HEK293 (cell line): ENCODE results near the gene ALG5.

Source experiments
- CTCF ChIA-PET: fragments of 350-600 bp; formaldehyde crosslinking; extraction: SDS; loops from one replicate; lab custom pipeline; 2021; ENCODE audit warnings: antibody characterized with exemption; lab: Yijun Ruan, JAX
- POLR2A ChIA-PET: fragments of 300-600 bp; formaldehyde crosslinking; extraction: SDS; loops from one replicate; lab custom pipeline; 2020; ENCODE audit warnings: antibody characterized with exemption, inconsistent platforms; lab: Yijun Ruan, JAX
- H3K27ac ChIP-seq: fragments of 200-500 bp; sonication (Bioruptor generic); 2 replicates; pipeline ENCODE4 v1.5.1; 2014; ENCODE audit warnings: low read depth, low read length, control low read depth, inconsistent platforms; ENCODE audit errors: extremely low read depth
- H3K36me3 ChIP-seq, 2 experiments: fragments of 200-500 bp in 1 of 2; sonication (Bioruptor generic) in 1 of 2; 1 replicate in 1 of 2; 2 replicates in 1 of 2; pipeline ENCODE4 v1.5.1; 2014 to 2017; ENCODE audit warnings: inconsistent platforms in 2 of 2, low read length in 2 of 2; ENCODE audit not compliant: control insufficient read depth in 2 of 2, insufficient read depth in 1 of 2
- H3K4me1 ChIP-seq: fragments of 200-500 bp; sonication (Bioruptor generic); 2 replicates; pipeline ENCODE4 v1.5.1; 2014; ENCODE audit warnings: mild to moderate bottlenecking, low read length, inconsistent platforms; ENCODE audit not compliant: control insufficient read depth, insufficient read depth
- H3K4me3 ChIP-seq: 2 replicates; pipeline ENCODE4 v1.5.1; 2011; ENCODE audit warnings: low read depth, mild to moderate bottlenecking, control low read depth, low read length, moderate library complexity
- H3K9me3 ChIP-seq: fragments of 200-500 bp; sonication (Bioruptor generic); 2 replicates; pipeline ENCODE4 v1.5.1; 2014; ENCODE audit warnings: low read depth, low read length, inconsistent platforms; ENCODE audit not compliant: control insufficient read depth, insufficient read depth
- BCL11A ChIP-seq: fragments of 450-650 bp; formaldehyde crosslinking; IDR thresholded peaks from 2 replicates; pipeline ENCODE4 v1.5.1; 2016; ENCODE audit warnings: low read depth, missing biosample characterization, missing genetic modification characterization
- FEZF1 ChIP-seq: fragments of 450-650 bp; formaldehyde crosslinking; IDR thresholded peaks from 2 replicates; pipeline ENCODE4 v1.5.1; 2016; ENCODE audit warnings: missing biosample characterization, missing genetic modification characterization
- ZBTB21 ChIP-seq: fragments of 450-650 bp; formaldehyde crosslinking; IDR thresholded peaks from 2 replicates; pipeline ENCODE4 v1.5.1; 2017; ENCODE audit warnings: missing biosample characterization, missing genetic modification characterization
- ZEB2 ChIP-seq: fragments of 450-650 bp; formaldehyde crosslinking; IDR thresholded peaks from 2 replicates; pipeline ENCODE4 v1.5.1; 2016; ENCODE audit warnings: missing biosample characterization, missing genetic modification characterization
- ZFP69B ChIP-seq: fragments of 450-650 bp; formaldehyde crosslinking; IDR thresholded peaks from 2 replicates; pipeline ENCODE4 v1.5.1; 2016; ENCODE audit warnings: missing biosample characterization, missing genetic modification characterization
- ZNF112 ChIP-seq: fragments of 450-650 bp; formaldehyde crosslinking; IDR thresholded peaks from 2 replicates; pipeline ENCODE4 v1.5.0; 2017; ENCODE audit warnings: missing biosample characterization, missing genetic modification characterization
- ZNF184 ChIP-seq: fragments of 450-650 bp; IDR thresholded peaks from 2 replicates; pipeline ENCODE4 v1.5.1; 2018; ENCODE audit warnings: missing biosample characterization, mild to moderate bottlenecking, missing genetic modification characterization
- ZNF248 ChIP-seq: fragments of 450-650 bp; formaldehyde crosslinking; IDR thresholded peaks from 2 replicates; pipeline ENCODE4 v1.5.1; 2017; ENCODE audit warnings: missing biosample characterization, missing genetic modification characterization
- ZNF366 ChIP-seq: fragments of 450-650 bp; formaldehyde crosslinking; conservative IDR thresholded peaks from 2 replicates; pipeline ENCODE4 v1.5.1; 2016; ENCODE audit warnings: missing biosample characterization, missing genetic modification characterization
- ZNF473 ChIP-seq: fragments of 450-650 bp; formaldehyde crosslinking; IDR thresholded peaks from 2 replicates; pipeline ENCODE4 v1.5.1; 2017; ENCODE audit warnings: missing biosample characterization, missing genetic modification characterization
- ZNF785 ChIP-seq: fragments of 450-650 bp; formaldehyde crosslinking; IDR thresholded peaks from 2 replicates; pipeline ENCODE4 v1.5.1; 2016; ENCODE audit warnings: missing biosample characterization, missing genetic modification characterization
- ZNF791 ChIP-seq: fragments of 450-650 bp; formaldehyde crosslinking; IDR thresholded peaks from 2 replicates; pipeline ENCODE4 v1.5.1; 2016; ENCODE audit warnings: missing biosample characterization, missing genetic modification characterization
- ZXDB ChIP-seq: fragments of 450-650 bp; formaldehyde crosslinking; IDR thresholded peaks from 2 replicates; pipeline ENCODE4 v1.5.1; 2016; ENCODE audit warnings: missing biosample characterization, missing genetic modification characterization
- TF ChIP-seq, protein P1 (sequence below): fragments of 450-650 bp; formaldehyde crosslinking; IDR thresholded peaks from 2 replicates; pipeline ENCODE4 v1.5.1; 2016; ENCODE audit warnings: missing biosample characterization, missing genetic modification characterization
- TF ChIP-seq, protein P2 (sequence below): fragments of 450-650 bp; formaldehyde crosslinking; IDR thresholded peaks from 2 replicates; pipeline ENCODE4 v1.5.1; 2016; ENCODE audit warnings: missing biosample characterization, missing genetic modification characterization
- TF ChIP-seq, protein P3 (sequence below): fragments of 450-650 bp; formaldehyde crosslinking; IDR thresholded peaks from 2 replicates; pipeline ENCODE4 v1.5.1; 2017; ENCODE audit warnings: missing biosample characterization, missing genetic modification characterization
- TF ChIP-seq, protein P4 (sequence below): fragments of 450-650 bp; formaldehyde crosslinking; IDR thresholded peaks from 2 replicates; pipeline ENCODE4 v1.5.1; 2016; ENCODE audit warnings: missing biosample characterization, missing genetic modification characterization, low read depth
- TF ChIP-seq, protein P5 (sequence below): fragments of 450-650 bp; formaldehyde crosslinking; IDR thresholded peaks from 2 replicates; pipeline ENCODE4 v1.5.1; 2016; ENCODE audit warnings: missing biosample characterization, missing genetic modification characterization

The ALG5 gene

DNA sequence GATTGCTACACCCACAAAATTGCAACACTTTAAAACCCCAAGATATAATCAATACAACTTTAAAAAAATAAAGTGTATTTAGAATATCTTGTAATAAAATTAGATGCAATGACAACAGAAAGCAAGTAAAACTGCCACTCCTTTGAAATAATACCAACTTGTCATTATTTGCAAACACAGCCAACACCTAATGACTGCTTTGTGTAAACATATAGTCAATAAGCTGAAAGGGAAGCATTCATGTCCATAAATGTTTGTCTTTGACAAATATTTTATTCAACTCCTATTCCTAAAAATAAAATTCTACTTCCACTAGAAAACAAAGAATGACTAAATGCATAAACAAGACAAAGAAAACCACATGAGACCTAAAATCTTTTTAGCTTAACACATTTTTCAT is 85.7 kb downstream of the ALG5 start:
- ChIA-PET CTCF (no interaction called here), POLR2A (interaction anchor here (0.5 kb wide), 1 partner anchor 52 kb away, joined by 3 read pairs; no protein-coding TSS in a partner anchor)
- TF ChIP-seq ZFP69B (tag by site-specific recombination) (no peak), ZNF366 (tag by site-specific recombination) (no peak), ZBTB21 (tag by site-specific recombination) (no peak), FEZF1 (no peak)
- TF ChIP-seq, protein P1, sequence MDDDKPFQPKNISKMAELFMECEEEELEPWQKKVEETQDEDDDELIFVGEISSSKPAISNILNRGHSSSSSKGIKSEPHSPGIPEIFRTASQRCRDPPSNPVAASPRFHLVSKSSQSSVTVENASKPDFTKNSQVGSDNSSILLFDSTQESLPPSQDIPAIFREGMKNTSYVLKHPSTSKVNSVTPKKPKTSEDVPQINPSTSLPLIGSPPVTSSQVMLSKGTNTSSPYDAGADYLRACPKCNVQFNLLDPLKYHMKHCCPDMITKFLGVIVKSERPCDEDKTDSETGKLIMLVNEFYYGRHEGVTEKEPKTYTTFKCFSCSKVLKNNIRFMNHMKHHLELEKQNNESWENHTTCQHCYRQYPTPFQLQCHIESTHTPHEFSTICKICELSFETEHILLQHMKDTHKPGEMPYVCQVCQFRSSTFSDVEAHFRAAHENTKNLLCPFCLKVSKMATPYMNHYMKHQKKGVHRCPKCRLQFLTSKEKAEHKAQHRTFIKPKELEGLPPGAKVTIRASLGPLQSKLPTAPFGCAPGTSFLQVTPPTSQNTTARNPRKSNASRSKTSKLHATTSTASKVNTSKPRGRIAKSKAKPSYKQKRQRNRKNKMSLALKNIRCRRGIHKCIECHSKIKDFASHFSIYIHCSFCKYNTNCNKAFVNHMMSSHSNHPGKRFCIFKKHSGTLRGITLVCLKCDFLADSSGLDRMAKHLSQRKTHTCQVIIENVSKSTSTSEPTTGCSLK (tag by site-specific recombination): no peak
- H3K4me3 ChIP-seq: no peak overlapping the region
- H3K9me3 ChIP-seq: no peaks in the 10 kb centered on the region
- H3K27ac ChIP-seq: no peak overlapping the region
- no peaks in the 10 kb centered on the region for H3K36me3 ChIP-seq
- H3K4me1 ChIP-seq: peaks cover 19% of the 10 kb centered on the region

DNA sequence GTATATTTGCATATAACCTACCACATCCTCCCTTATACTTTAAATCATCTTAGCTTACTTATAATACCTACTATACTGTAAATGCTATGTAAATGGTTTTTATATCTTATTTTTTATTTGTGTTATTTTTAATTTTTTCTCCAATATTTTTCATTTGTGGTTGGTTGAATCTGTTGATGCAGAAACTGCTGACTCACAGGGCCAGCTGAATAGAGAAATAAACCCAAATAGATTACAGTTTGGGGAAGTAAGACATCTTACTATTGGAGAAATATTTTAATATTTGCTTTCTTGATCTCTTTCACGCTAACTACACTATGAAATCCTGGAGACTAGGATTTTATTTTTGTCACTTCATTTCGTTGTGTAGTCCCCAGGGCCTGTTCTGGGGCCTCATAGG is 86.2 kb downstream of the ALG5 start:
- Histone ChIP-seq H3K27ac (no peak overlapping the region), H3K36me3 (no peaks in the 10 kb centered on the region), H3K9me3 (no peaks in the 10 kb centered on the region)
- TF ChIP-seq ZXDB (no peak), BCL11A (tag by site-specific recombination) (no peak), ZNF473 (no peak), ZNF791 (tag by site-specific recombination) (no peak), ZNF248 (tag by site-specific recombination) (no peak), ZNF184 (tag by site-specific recombination) (no peak), ZNF785 (tag by site-specific recombination) (no peak), ZEB2 (tag by site-specific recombination) (no peak), ZNF112 (tag by site-specific recombination) (no peak)
- TF ChIP-seq, protein P2, sequence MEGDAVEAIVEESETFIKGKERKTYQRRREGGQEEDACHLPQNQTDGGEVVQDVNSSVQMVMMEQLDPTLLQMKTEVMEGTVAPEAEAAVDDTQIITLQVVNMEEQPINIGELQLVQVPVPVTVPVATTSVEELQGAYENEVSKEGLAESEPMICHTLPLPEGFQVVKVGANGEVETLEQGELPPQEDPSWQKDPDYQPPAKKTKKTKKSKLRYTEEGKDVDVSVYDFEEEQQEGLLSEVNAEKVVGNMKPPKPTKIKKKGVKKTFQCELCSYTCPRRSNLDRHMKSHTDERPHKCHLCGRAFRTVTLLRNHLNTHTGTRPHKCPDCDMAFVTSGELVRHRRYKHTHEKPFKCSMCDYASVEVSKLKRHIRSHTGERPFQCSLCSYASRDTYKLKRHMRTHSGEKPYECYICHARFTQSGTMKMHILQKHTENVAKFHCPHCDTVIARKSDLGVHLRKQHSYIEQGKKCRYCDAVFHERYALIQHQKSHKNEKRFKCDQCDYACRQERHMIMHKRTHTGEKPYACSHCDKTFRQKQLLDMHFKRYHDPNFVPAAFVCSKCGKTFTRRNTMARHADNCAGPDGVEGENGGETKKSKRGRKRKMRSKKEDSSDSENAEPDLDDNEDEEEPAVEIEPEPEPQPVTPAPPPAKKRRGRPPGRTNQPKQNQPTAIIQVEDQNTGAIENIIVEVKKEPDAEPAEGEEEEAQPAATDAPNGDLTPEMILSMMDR: no peak
- TF ChIP-seq, protein P3, sequence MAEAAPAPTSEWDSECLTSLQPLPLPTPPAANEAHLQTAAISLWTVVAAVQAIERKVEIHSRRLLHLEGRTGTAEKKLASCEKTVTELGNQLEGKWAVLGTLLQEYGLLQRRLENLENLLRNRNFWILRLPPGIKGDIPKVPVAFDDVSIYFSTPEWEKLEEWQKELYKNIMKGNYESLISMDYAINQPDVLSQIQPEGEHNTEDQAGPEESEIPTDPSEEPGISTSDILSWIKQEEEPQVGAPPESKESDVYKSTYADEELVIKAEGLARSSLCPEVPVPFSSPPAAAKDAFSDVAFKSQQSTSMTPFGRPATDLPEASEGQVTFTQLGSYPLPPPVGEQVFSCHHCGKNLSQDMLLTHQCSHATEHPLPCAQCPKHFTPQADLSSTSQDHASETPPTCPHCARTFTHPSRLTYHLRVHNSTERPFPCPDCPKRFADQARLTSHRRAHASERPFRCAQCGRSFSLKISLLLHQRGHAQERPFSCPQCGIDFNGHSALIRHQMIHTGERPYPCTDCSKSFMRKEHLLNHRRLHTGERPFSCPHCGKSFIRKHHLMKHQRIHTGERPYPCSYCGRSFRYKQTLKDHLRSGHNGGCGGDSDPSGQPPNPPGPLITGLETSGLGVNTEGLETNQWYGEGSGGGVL (tag by site-specific recombination): no peak
- TF ChIP-seq, protein P4, sequence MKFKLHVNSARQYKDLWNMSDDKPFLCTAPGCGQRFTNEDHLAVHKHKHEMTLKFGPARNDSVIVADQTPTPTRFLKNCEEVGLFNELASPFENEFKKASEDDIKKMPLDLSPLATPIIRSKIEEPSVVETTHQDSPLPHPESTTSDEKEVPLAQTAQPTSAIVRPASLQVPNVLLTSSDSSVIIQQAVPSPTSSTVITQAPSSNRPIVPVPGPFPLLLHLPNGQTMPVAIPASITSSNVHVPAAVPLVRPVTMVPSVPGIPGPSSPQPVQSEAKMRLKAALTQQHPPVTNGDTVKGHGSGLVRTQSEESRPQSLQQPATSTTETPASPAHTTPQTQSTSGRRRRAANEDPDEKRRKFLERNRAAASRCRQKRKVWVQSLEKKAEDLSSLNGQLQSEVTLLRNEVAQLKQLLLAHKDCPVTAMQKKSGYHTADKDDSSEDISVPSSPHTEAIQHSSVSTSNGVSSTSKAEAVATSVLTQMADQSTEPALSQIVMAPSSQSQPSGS (tag by site-specific recombination): no peak
- TF ChIP-seq, protein P5, sequence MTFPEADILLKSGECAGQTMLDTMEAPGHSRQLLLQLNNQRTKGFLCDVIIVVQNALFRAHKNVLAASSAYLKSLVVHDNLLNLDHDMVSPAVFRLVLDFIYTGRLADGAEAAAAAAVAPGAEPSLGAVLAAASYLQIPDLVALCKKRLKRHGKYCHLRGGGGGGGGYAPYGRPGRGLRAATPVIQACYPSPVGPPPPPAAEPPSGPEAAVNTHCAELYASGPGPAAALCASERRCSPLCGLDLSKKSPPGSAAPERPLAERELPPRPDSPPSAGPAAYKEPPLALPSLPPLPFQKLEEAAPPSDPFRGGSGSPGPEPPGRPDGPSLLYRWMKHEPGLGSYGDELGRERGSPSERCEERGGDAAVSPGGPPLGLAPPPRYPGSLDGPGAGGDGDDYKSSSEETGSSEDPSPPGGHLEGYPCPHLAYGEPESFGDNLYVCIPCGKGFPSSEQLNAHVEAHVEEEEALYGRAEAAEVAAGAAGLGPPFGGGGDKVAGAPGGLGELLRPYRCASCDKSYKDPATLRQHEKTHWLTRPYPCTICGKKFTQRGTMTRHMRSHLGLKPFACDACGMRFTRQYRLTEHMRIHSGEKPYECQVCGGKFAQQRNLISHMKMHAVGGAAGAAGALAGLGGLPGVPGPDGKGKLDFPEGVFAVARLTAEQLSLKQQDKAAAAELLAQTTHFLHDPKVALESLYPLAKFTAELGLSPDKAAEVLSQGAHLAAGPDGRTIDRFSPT: no peak
- TF ChIP-seq, all 188 proteins: peak for 0
- CTCF ChIA-PET: no interaction called here
- Histone ChIP-seq H3K4me1 (peaks cover 17% of the 10 kb centered on the region), H3K4me3 (no peak overlapping the region)
- POLR2A ChIA-PET: no interaction called here
